GM19328 (cell line): Measurements from ENCODE around the gene BMP2K.
A peak's percentile ranks its signal among the peaks of the same experiment; 100 is the strongest.

ENCODE experiments used
- ATAC-seq: cut with Tn5 transposase; IDR thresholded peaks from one replicate; pipeline ENCODE4 v1.9.1; 2021; ENCODE audit warnings: mild to moderate bottlenecking, moderate library complexity; ENCODE audit not compliant: unreplicated experiment

Gene BMP2K

DNA sequence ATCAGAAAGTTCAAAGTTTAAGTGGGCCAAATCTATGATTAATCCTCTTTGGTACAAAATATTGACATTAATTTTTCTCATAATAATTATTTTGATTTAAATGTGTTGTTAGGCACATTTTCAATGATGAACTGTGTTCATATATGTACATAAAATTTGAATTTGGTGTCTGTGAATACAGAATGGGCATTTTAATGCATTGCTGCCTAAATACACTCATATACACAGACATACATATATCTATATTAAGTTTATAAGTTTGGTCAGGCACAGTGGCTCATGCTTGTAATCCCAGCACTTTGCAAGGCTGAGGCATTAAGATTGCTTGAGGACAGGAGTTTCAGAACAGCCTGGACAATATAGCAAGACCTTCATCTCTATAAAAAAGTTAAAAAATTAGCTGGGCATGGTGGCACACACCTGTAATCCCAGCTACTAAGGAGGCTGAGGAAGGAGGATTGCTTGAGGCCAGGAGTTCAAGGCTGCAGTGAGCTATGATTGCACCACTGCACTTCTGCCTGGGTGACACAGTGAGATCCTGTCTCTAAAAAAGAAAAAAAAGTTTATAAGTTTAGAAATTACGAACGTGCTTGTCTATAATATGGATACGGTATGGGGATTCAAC lies 12.3 kb upstream of the BMP2K start:
- no peak for ATAC-seq

DNA sequence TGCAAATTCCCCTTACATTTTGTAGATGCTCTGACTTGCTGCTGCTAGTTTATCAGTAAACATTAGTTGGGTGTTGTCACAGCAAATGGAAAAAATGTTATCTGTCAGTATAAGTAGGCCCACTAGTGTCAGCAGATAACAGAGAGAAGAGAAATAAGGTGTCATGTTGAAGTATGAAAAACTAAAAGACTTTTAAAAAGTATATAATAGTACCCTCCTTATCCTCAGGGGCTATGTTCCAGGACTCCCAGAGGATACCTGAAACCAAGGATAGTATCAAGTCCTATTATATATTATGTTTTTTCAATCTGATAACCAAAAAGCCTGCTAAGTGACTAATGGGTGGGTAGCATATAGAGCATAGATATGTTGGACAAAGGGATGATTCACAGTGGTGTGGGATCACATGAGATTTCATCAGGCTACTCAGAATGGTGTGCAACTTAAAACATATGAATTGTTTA lies 11.6 kb upstream of the BMP2K start:
- ATAC-seq: no peak

DNA sequence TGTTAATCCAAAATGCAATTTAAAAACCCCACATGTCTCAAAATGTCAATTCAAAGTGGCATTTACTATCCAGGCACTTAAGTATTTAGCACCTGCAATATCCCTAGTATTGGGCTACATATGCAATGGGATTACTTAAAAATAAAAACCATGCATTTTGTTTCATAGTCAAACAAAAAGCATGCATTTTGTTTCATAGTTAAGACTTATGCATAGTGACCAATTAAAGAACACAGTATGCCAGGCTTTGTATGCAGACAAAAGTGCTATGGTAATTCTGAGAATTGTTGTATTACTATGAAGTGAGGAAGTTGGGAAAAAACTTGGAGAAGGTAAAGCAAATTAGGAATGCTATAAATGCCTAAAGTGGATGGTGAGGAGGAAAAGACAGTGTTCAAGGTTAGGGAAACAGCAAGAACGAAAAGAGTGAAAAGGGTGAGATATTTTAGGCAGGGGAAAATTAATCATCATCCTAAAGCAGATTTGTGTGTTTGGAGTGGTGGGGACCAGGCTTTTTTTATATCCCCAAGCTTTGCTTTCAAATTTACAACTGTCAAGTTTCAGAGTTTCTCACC lies 10.6 kb upstream of the BMP2K start:
- no peak for ATAC-seq

DNA sequence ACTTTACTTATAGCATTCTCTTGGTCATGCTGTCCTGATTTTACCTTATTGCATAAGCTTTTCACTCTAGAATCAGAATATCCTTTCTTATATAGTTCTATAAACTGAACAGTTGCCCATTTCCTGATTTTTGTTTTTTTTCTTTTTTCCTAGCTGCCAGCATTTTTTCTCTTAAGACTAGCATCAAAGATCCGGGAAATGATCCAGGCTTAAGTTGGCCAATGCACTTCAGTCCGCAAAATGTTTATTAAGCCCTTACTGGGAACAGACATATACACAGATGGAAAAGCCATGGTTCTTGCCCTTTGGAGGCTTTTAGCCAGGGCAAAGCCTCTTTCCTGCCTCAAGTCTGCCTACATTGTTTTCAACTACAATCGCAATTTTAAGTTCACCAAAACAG lies 10.1 kb upstream of the BMP2K start:
- ATAC-seq: no peak

DNA sequence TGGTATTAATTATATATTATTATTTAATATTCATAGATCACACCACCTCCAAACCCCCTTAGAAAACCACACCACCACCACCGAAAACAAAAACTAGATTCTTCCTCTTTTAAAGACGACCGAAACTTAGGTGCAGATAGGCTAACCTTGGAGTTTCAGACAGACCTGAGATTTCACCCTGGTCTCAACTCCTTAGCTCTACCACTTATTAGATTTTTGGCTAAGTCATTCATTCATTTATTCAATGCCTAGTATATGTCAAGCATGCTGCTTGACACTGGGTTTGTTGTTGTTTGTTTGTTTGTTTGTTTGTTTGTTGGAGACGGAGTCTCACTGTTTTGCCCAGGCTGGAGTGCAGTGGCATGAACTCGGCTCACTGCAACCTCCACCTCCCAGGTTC lies 9.5 kb upstream of the BMP2K start:
- ATAC-seq: peak; percentile 90

DNA sequence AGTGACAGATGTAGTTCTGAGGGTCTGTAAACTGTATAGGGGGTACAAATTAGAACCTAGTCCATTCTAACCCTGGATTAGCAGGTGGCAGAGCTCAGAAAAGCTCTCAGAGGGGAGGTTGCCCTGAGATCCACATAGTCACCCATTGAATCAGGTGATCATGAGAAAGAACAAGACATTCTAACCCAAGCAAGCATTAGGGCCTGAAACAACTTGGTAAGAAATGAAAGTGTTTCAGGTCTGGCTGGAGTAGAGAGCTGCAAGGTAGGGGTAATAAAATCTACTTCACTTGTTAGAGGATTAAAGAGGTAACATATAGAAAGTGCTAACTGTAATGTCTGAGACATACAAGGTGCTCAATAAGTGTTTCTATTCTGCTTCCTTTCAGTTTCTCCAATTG lies 8.8 kb upstream of the BMP2K start:
- ATAC-seq: peak; percentile 42

DNA sequence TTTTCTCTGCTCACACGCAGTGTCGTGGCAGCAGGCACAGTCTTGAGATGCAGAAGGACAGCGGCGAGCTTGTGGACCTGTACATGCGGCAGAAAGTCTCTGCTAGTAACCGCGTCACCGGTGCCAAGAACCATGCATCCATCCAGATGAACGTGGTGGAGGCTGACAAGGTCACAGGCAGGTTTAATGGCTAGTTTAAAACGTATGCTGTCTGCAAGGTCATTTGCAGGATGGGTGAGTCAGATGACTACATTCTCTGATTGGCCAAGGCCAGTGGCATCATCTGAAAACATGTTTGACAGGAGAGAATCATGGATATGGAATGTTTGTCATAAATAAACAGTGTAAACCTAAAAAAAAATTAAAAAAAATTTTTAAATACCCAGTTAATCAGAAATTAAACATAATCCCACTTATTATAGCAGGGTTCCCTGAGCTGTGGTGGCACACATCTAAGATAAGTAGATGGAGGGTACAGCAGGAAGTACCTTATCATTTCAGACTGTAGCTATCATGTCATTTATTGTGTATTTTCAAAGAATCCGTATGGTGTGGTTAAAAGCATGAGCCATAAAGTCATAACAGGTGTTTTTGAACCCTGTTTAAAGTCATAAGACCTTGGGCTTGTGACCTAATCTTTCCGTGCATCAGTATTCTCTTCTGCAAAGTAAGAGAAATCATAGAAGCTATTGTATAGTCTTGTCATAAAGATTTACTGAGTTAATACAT lies 7.5 kb upstream of the BMP2K start:
- ATAC-seq: no peak

DNA sequence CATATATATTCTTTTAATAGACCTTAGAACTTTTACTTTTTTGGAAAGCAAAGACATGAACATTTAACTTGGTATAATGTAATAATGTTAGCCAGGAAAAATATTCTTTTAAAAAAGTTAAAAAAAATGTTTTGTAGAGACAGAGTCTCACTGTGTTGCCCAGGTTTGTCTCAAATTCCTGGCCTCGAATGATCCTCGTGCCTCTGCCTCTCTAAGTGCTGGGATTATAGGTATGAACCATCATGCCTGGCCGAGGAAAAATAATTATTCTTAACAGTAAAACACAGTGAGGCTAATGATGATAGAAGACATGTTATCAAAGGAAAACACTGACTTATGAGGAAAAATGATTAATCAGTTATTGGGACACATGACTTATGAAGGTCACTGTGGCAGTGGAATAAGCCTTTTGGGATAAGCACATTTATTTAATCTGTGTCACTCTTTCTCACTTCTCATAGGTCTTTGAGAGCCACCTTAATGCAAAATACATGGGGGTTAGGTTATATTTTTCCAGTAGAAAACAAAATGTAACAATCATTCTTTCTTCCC lies 6.0 kb upstream of the BMP2K start:
- ATAC-seq: no peak

DNA sequence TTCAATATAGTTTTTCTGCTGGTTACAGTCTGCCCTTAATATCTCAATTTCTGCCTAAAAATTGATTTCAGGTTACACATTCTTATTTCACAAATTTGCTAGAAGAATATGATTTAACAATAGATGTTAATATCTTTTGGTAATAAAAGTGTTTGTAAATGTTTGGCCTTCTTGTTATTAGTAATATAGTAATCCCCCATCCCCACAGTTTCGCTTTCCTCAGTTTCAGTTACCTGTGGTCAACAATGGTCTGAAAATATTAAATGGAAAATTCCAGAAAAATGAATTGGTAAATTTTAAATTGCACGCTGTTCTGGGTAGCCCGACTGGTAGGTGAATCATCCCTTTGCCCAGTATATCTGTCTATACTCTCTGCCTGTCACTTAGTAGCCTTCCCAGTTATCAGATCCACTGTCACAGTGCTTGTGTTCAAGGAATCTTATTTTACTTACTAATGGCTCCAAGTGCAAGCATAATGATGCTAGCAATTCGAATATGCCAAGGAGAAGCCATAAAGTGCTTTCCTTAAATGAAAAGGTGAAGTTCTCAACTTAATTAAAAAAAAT lies 3.5 kb upstream of the BMP2K start:
- ATAC-seq: no peak

DNA sequence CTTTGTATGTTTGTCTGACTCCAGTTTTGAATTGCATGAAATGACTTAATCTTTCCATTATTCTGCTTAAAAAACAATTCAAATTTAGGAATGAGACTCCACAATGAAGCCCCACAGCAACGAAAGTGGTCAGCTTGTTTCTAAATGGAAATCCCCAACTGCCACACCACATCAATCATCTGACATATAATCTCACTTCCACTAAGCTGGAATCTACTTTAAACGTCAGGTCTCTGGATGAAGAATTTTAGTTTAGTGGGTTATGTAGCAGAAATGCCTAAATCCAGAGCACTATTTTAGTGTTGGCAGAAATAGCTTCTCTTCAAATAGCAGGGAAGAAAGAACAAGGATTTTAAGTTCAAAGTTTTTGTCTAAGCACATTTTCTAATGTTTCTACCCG lies 1.7 kb upstream of the BMP2K start:
- ATAC-seq: no peak

DNA sequence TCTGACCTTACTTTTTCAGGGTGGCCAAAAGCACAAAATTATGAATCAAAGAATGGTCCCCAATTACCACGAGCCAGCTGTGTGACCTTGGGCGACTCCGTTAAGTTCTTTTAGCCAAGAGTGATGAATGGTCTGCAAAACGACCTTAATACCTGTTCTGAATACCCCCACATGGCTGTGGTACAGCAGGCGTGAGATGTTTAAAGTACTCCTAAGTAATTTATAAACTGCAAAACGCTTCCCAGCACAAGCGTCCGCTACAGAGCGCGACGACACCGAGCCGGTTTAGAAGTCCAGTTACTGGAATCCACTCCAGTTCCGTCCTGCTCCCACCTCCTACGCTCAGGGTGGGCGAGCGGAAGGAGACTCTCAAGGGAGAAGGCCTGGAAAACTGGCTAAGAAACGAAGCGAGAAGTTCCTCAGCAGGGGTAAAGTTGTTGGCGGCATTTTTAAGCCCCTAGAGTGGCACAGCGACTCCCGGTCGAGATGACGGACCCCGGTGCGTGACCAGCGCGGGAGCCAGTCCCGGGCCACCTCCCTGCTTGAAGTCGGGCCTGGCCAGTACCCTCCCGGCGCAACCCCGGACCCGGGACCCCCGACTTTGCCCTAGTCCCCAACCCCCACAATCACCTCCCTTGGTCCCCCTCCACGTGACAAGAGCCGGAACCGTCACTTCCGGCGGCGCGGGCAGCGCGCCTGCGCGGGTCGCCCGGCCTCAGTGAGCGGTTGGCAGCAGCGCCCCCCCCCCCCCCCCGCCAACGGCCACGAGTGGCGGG lies 659 bp upstream of the BMP2K start:
- ATAC-seq: peak; percentile 46

DNA sequence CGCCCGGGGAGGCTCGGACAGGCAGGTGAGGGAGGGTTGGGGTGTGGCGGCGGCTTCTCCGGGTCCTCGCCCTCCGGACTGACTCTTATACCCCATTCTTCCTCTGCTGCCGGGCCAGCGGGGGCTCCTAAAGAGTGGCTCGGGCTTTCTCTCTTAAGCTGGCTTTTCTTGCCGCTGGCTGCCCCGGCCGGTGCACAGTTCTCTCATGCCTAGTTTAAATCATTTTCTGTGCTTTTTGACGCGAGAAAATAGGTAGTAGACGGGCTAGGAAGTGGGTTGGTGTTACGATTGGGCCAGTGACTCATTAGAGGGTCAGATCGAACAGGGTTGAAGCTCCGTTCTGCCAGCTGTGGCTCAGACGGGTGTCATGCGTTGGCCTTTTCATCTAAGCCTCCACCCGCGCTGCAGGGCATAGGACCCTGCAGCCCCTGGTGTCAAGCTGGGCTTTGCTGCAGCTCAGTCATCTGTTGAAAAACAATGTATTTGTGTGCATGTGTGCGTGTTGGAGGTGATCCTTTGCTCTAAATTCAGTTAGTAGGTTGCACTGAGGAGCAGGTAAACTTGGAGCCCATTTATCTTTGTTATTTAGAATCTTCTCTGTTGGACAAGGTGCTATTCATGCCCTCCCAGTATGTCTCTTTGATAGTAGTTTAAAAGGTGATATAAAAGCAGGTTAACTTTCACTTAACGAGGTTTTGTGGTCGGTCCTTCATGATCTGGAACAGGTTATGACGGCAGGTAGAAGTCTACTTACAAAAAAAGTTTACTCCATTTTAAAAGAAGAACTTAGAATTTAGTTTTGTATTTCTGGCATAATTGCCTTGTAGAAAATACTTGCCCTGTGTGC lies 802 bp downstream of the BMP2K start:
- peak; percentile 29 for ATAC-seq

DNA sequence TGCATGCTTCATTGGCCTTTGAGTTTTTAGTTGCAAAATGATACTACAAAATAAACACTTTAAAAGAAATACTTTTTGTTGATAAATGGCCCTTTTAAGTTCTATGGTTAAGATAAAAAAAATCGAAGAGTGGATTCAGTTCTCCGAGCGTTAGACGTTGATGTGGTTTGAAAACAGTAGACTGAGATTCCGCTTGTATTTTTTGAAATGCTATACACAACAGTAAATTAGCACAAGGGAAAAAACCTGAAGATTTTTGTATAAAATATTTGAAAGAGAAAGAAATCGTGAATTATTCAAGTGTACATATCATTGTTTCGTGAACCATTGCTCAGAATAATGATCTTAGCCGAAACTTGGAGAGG lies 1.4 kb downstream of the BMP2K start:
- no peak for ATAC-seq

DNA sequence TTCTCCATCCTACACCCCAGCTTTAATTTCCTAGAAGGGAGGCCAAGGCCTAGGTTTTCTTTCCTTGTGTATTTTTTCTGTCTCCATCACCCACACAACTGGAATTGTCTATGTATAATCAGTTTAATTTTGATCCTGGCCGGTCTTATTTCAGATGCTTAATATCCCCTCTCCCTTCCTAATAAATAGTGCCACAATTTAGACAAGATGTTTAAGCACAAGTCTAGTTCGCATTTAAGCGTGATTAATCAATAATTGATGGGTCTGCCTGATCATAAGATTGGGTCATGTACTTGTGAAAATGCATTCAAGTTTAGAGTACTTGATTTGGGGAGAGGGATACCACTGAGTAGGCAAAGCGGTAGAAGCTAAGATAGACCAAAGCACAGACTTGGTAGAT lies 2.4 kb downstream of the BMP2K start:
- ATAC-seq: no peak

DNA sequence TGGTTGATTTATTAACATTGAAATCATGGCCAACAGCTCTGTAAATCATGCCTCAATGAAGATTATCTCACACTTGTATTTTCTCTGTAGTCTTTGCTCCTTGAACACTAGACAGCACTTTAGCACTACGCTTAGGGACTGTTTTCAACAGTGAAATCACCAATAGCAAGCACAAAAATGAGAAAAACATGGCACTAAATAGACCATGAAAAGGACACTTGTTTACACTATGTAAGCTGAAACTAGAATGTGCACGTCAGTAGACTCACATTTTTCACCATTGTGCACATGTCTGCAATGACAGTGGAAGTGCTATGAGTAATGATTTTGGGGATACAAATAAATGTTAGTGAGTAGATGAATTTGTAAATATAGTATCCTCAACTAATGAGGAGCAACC lies 3.1 kb downstream of the BMP2K start:
- no peak for ATAC-seq

DNA sequence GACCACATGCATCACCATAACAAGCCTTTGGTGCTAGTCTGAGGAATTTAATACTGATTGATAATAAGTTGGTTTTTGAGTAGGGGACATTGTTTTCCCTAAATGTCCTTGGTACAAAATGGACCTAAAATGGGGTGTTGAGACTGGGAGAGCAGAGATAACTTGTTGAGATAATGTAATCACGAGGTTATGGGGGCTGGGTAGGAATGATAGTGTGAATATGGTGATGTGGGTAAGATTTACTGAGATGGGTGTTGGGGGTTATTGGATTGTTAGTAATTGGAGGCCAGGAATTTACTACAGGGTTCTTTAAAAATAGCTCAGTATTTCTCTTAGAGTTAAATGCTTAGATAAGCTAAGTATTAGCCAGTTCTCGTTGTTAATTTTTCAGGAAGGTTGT lies 3.9 kb downstream of the BMP2K start:
- ATAC-seq: no peak

DNA sequence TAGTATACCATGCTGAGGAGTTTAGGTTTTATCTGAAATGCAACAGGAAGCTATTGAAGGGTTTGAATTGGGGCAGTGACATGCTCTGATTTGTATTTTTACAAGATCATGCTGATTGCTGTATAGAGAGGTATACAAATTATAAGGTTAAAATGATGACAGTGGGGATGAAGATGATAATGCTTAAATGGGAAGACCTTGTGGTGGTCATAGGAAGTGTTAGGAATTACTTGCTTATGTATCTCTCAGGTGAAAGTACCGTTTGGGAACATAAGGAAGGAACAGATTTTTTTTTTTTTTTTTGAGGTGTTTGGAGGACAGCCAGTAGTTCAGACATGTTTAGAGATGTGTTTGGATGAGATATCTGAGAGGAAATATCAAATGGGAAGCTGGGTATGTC lies 5.0 kb downstream of the BMP2K start:
- no peak for ATAC-seq

DNA sequence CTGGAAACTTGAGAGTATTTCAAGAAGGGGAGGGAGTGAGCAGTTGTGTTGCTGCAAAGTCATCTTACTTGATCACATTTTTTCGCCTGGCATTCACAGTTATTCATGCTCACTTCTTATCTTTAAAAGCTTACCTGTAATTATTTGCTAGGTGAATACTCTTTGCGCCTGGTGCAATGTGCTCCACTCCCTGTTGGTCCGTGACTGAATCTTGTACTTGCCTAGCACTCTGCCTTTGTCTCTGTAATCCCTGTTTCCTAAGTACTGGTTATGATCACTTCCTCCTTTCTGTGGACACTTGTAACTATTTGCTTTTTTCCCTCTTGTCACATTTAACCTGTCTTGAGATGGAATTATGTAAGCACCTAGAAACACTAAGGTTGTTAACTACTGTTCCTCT lies 5.8 kb downstream of the BMP2K start:
- ATAC-seq: no peak

DNA sequence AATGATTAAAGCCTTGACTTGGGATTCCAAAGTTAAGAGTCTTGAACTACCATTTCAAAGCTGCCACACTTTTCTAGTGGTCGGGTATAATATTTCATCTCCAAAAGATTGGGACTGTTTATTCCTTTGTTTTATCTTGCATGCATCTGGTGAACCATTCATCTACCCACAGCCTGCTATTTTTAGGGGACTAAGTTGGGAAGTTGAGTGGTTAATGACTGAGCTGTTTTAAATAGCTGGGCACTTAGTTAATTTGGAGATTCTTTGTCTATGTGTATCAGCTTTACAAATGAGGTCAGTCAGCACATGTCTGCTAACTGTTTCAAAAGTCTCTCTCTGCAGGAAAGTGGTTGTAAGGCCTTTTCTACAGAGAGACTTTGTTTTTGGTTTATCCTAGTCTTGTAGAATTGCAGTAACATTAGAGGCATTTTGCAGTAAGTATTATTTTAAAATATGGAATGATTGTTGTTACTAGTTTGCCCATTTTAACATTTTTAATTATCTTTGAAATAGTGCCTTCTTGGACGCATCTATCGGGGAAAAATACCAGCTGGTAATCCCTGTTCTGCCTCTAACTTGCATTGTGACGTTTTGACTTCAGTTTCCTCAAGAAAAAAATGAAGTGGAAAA lies 8.2 kb downstream of the BMP2K start:
- no peak for ATAC-seq
